HL-60 (cell line): ENCODE results near the gene DOCK10.

Source experiments
- CTCF ChIP-seq: IDR thresholded peaks from one replicate; pipeline ENCODE4 v1.5.1; 2011; ENCODE audit warnings: low read length, control low read depth, inconsistent platforms; ENCODE audit not compliant: insufficient read depth
- GABPA ChIP-seq: IDR thresholded peaks from 2 replicates; pipeline ENCODE4 v1.6.1; 2012; ENCODE audit warnings: low read depth
- POLR2AphosphoS5 ChIP-seq: IDR thresholded peaks from 2 replicates; pipeline ENCODE4 v1.6.1; 2012; ENCODE audit warnings: low read depth

- TF ChIP-seq CTCF (no peak), POLR2AphosphoS5 (no peak), GABPA (no peak)
Observed at GRCh38 chr2:224749136-224749535, 293.1 kb downstream of the DOCK10 start.
